ENCODE measurements around the gene STK33. TPM values are rescaled to one million over a fixed set of nuclear protein-coding genes. Genes with fewer than 3 reads are reported as not detected.

Gene STK33
- polyA plus RNA-seq, 1 donor from 2014 or later, result 13.9 TPM

DNA sequence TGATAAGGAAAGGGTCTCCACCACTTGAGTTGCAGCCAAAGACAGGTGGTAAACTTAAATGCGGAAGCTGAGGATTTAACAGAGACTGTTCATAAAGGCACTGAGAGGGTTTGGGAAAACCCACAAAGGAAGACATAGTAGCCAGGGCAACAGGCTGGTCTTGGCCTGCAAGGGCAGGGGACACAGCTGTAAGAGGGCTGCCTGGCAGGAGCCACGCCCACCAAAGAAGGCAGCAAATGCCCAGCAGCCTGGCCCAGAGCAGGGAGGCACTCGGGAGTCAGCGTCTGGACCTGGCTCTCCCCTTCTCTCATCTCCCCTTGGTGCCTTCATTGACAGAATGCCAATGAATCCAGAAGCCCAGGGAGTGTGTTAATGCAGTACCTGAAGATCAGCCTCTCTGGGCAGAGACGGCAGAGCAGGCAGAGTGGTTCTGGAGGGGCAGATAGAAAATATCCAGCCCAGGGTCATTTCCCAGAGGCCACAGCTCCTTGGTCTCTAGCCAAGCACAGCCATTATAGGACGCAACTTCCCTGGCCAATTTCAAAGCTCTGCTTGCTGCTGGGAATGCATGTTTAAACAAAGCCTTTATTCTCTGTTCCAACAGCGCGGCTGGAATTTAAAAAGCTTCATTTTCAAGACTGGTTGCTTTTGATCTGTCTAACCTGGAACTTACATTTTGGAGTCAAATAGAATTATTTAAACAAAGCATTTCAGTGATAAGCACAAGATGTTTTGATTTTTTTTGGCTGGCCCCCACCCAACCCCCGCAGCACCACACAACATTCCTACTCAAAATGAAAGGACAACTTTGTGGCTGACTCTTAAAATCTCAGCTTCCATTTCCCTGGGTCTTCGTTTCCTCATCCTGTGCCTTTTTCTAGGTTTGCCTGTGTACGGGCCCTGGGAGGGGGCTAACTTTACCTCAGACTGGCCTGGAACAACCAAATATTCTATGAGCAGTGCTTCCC is 204.7 kb downstream of the STK33 start:
- Histone ChIP-seq H3K27me3 (ENCODE audit: insufficient read depth, low read depth, low read length) (no peaks in the 10 kb centered on the region), H4K20me1 (ENCODE audit: insufficient read depth) (no peaks in the 10 kb centered on the region), H3K79me2 (replicated peaks; ENCODE audit: insufficient read depth, low read length) (no peaks in the 10 kb centered on the region), H2AFZ (ENCODE audit: low read depth, low read length) (no peak overlapping the region), H3K9me2 (ENCODE audit: insufficient read depth, low read length) (no peaks in the 10 kb centered on the region), H3K36me3 (ENCODE audit: insufficient read depth, low read length) (no peaks in the 10 kb centered on the region), H3K4me2 (ENCODE audit: low read length) (no peak overlapping the region), H3F3A (ENCODE audit: insufficient read depth, low read length, poor library complexity, severe bottlenecking) (no peaks in the 10 kb centered on the region), H3K27ac (ENCODE audit: low read length) (no peak overlapping the region), H3K4me3 (ENCODE audit: low read length) (no peak overlapping the region), H3K9me3 (ENCODE audit: low read length) (no peaks in the 10 kb centered on the region), H3K9ac (ENCODE audit: low read length) (no peak overlapping the region)
- TF ChIP-seq POLR2AphosphoS5 (IDR thresholded peaks at IDR 0.05) (no peak), EP300 (conservative IDR thresholded peaks at IDR 0.05; ENCODE audit: poor library complexity, severe bottlenecking) (no peak), EZH2 (IDR thresholded peaks at IDR 0.05; ENCODE audit: borderline replicate concordance, insufficient read depth, low read length, poor library complexity, severe bottlenecking) (no peak), SMC3 (conservative IDR thresholded peaks at IDR 0.05; ENCODE audit: poor library complexity) (no peak), TAF1 (IDR thresholded peaks at IDR 0.05; ENCODE audit: low read depth) (no peak), MXI1 (conservative IDR thresholded peaks at IDR 0.05; ENCODE audit: poor library complexity, severe bottlenecking) (no peak), RAD21 (conservative IDR thresholded peaks at IDR 0.05) (no peak), CTCF (IDR thresholded peaks at IDR 0.05; ENCODE audit: poor library complexity, severe bottlenecking) (no peak)
- TF ChIP-seq, protein P1, sequence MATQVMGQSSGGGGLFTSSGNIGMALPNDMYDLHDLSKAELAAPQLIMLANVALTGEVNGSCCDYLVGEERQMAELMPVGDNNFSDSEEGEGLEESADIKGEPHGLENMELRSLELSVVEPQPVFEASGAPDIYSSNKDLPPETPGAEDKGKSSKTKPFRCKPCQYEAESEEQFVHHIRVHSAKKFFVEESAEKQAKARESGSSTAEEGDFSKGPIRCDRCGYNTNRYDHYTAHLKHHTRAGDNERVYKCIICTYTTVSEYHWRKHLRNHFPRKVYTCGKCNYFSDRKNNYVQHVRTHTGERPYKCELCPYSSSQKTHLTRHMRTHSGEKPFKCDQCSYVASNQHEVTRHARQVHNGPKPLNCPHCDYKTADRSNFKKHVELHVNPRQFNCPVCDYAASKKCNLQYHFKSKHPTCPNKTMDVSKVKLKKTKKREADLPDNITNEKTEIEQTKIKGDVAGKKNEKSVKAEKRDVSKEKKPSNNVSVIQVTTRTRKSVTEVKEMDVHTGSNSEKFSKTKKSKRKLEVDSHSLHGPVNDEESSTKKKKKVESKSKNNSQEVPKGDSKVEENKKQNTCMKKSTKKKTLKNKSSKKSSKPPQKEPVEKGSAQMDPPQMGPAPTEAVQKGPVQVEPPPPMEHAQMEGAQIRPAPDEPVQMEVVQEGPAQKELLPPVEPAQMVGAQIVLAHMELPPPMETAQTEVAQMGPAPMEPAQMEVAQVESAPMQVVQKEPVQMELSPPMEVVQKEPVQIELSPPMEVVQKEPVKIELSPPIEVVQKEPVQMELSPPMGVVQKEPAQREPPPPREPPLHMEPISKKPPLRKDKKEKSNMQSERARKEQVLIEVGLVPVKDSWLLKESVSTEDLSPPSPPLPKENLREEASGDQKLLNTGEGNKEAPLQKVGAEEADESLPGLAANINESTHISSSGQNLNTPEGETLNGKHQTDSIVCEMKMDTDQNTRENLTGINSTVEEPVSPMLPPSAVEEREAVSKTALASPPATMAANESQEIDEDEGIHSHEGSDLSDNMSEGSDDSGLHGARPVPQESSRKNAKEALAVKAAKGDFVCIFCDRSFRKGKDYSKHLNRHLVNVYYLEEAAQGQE (IDR thresholded peaks at IDR 0.05; ENCODE audit: borderline replicate concordance), result no peak

- Histone ChIP-seq H3K9me2 (ENCODE audit: insufficient read depth, low read length) (no peaks in the 10 kb centered on the region), H3K79me2 (replicated peaks; ENCODE audit: insufficient read depth, low read length) (no peaks in the 10 kb centered on the region), H2AFZ (ENCODE audit: low read depth, low read length) (no peak overlapping the region), H4K20me1 (ENCODE audit: insufficient read depth) (no peaks in the 10 kb centered on the region), H3K9ac (ENCODE audit: low read length) (no peak overlapping the region), H3K36me3 (ENCODE audit: insufficient read depth, low read length) (no peaks in the 10 kb centered on the region), H3F3A (ENCODE audit: insufficient read depth, low read length, poor library complexity, severe bottlenecking) (no peaks in the 10 kb centered on the region), H3K9me3 (ENCODE audit: low read length) (no peaks in the 10 kb centered on the region), H3K4me3 (ENCODE audit: low read length) (no peak overlapping the region), H3K4me2 (ENCODE audit: low read length) (no peak overlapping the region), H3K27me3 (ENCODE audit: insufficient read depth, low read depth, low read length) (no peaks in the 10 kb centered on the region), H3K27ac (ENCODE audit: low read length) (no peak overlapping the region)
- TF ChIP-seq POLR2AphosphoS5 (IDR thresholded peaks at IDR 0.05) (no peak), EZH2 (IDR thresholded peaks at IDR 0.05; ENCODE audit: borderline replicate concordance, insufficient read depth, low read length, poor library complexity, severe bottlenecking) (no peak), TAF1 (IDR thresholded peaks at IDR 0.05; ENCODE audit: low read depth) (no peak), RAD21 (conservative IDR thresholded peaks at IDR 0.05) (no peak), EP300 (conservative IDR thresholded peaks at IDR 0.05; ENCODE audit: poor library complexity, severe bottlenecking) (no peak), MXI1 (conservative IDR thresholded peaks at IDR 0.05; ENCODE audit: poor library complexity, severe bottlenecking) (no peak), SMC3 (conservative IDR thresholded peaks at IDR 0.05; ENCODE audit: poor library complexity) (no peak), CTCF (IDR thresholded peaks at IDR 0.05; ENCODE audit: poor library complexity, severe bottlenecking) (no peak)
- TF ChIP-seq, protein P1 (IDR thresholded peaks at IDR 0.05; ENCODE audit: borderline replicate concordance), result no peak
Measured at GRCh38 chr11:8387693-8388092, 206.3 kb downstream of the STK33 start.

All from neural cell (in vitro differentiated cells).